Testis (tissue), 3 donors: ENCODE measurements around the gene OLA1. TPM values are rescaled to one million over a fixed set of nuclear protein-coding genes. Genes with fewer than 3 reads are reported as not detected.
A peak's percentile ranks its signal among the peaks of the same experiment; 100 is the strongest.

Source experiments
- DNase-seq: peaks from one replicate; pipeline ENCODE4 v3.0.0-alpha.2; 2019
- H3K27ac ChIP-seq, 2 donors: fragments of 200-600 bp; sonication (generic); one replicate each; pipeline ENCODE4 v1.5.1; 2019
- H3K27me3 ChIP-seq: fragments of 200-600 bp; sonication (generic); one replicate; pipeline ENCODE4 v1.5.1; 2019
- H3K36me3 ChIP-seq: fragments of 200-600 bp; sonication (generic); one replicate; pipeline ENCODE4 v1.5.1; 2017; ENCODE audit warnings: low read depth; ENCODE audit errors: missing control alignments
- H3K4me1 ChIP-seq: fragments of 200-600 bp; sonication (generic); one replicate; pipeline ENCODE4 v1.5.1; 2019
- H3K4me3 ChIP-seq, 2 donors: fragments of 200-600 bp; sonication (generic); one replicate each; pipeline ENCODE4 v1.5.1; 2017 to 2019
- H3K9me3 ChIP-seq: fragments of 200-600 bp; sonication (generic); one replicate; pipeline ENCODE4 v1.5.1; 2017
- CTCF ChIP-seq, 3 experiments: fragments of 450-650 bp in 2 of 3; fragments of 200-600 bp in 1 of 3; sonication (generic) in 1 of 3; IDR thresholded peaks; one replicate each; pipeline ENCODE4 v1.5.1; 2016 to 2019; ENCODE audit warnings: antibody characterized with exemption in 3 of 3, mild to moderate bottlenecking in 2 of 3, moderate library complexity in 1 of 3
- POLR2A ChIP-seq: fragments of 450-650 bp; IDR thresholded peaks from one replicate; pipeline ENCODE4 v1.6.1; 2017; ENCODE audit warnings: antibody characterized with exemption, mild to moderate bottlenecking, moderate library complexity
- WGBS, 2 donors: methylation state at CpG; one replicate each; pipeline ENCODE4 v1.1.5; 2018; 5-methylcytosine and 5-hydroxymethylcytosine counted together
- intact Hi-C: fragments of 100-400 bp; cut with DNase I; formaldehyde crosslinking; loops from one replicate; pipeline ENCODE4 v1.15.1; 2023; ENCODE audit warnings: low total_unique reads
- polyA plus RNA-seq: library from polyadenylated mRNA; stranded (reverse); fragments of 350-450 nt; fragmentation: Illumina TruSeq; extraction: RNeasy Lipid Tissue Mini Kit (QIAGEN cat#74804); gene quantifications from one replicate; pipeline ENCODE4 v1.2.3, GENCODE V29; 2014; ENCODE audit warnings: low read depth, low replicate concordance; ENCODE audit not compliant: insufficient read depth
- total RNA-seq, 2 donors: library from RNA; depleted of rRNA; stranded (reverse); fragments of >200 nt; gene quantifications; one replicate each; pipeline ENCODE4 v1.2.3, GENCODE V29; 2016

The OLA1 gene
- total and polyA plus RNA-seq, 3 donors from 2014 or later = 58.0 to 118 (median 63.6) TPM

GRCh38 chr2:174062934-174063333 is 185.4 kb downstream of the OLA1 start:
- no peak for TF ChIP-seq CTCF (IDR thresholded peaks at IDR 0.05)
- TF ChIP-seq POLR2A = no peak
- Histone ChIP-seq H3K27ac (peak overlapping the region; percentile 47 to 64), H3K4me1 (no peaks in the 10 kb centered on the region), H3K36me3 (no peaks in the 10 kb centered on the region), H3K9me3 (no peaks in the 10 kb centered on the region), H3K4me3 (no peak overlapping the region), H3K27me3 (no peaks in the 10 kb centered on the region)
- peak; percentile 40 for DNase-seq
- WGBS, 2 donors = 26 to 29% methylated on average over 7 of the region's 7 CpGs
- intact Hi-C loops = no loop called here

GRCh38 chr2:174059884-174060244 is 188.5 kb downstream of the OLA1 start:
- Histone ChIP-seq H3K9me3 (no peaks in the 10 kb centered on the region), H3K36me3 (no peaks in the 10 kb centered on the region), H3K27me3 (no peaks in the 10 kb centered on the region), H3K27ac (no peak overlapping the region), H3K4me1 (no peaks in the 10 kb centered on the region), H3K4me3 (no peak overlapping the region)
- WGBS, 2 donors = 91 to 92% methylated on average over 3 of the region's 3 CpGs
- TF ChIP-seq CTCF (IDR thresholded peaks at IDR 0.05) (no peak), POLR2A (no peak)
- intact Hi-C loops = no loop called here
- no peak for DNase-seq

GRCh38 chr2:174059178-174059883 is 189.0 kb downstream of the OLA1 start:
- Histone ChIP-seq H3K27ac (no peak overlapping the region), H3K36me3 (no peaks in the 10 kb centered on the region), H3K4me3 (no peak overlapping the region), H3K4me1 (no peaks in the 10 kb centered on the region), H3K27me3 (no peaks in the 10 kb centered on the region), H3K9me3 (no peaks in the 10 kb centered on the region)
- 81 to 82% methylated on average over 6 of the region's 6 CpGs for WGBS, 2 donors
- intact Hi-C loops = no loop called here
- no peak for DNase-seq
- TF ChIP-seq CTCF (IDR thresholded peaks at IDR 0.05) (no peak), POLR2A (no peak)

GRCh38 chr2:174058456-174058855 is 189.9 kb downstream of the OLA1 start:
- no peak for DNase-seq
- peaks cover 4% of the 10 kb centered on the region for H3K4me1 ChIP-seq
- H3K9me3 ChIP-seq = no peaks in the 10 kb centered on the region
- H3K4me3 ChIP-seq = no peak overlapping the region
- H3K36me3 ChIP-seq = no peaks in the 10 kb centered on the region
- intact Hi-C loops = no loop called here
- no peaks in the 10 kb centered on the region for H3K27me3 ChIP-seq
- no peak overlapping the region for H3K27ac ChIP-seq
- TF ChIP-seq CTCF (IDR thresholded peaks at IDR 0.05) = no peak
- no peak for TF ChIP-seq POLR2A
- WGBS, 2 donors = 86 to 94% methylated on average over 1 of the region's 1 CpG

GRCh38 chr2:174058026-174058425 is 190.3 kb downstream of the OLA1 start:
- Histone ChIP-seq H3K9me3 (no peaks in the 10 kb centered on the region), H3K27me3 (no peaks in the 10 kb centered on the region), H3K4me1 (peaks cover 6% of the 10 kb centered on the region), H3K36me3 (no peaks in the 10 kb centered on the region), H3K27ac (no peak overlapping the region), H3K4me3 (no peak overlapping the region)
- no peak for DNase-seq
- TF ChIP-seq CTCF (IDR thresholded peaks at IDR 0.05) = no peak
- TF ChIP-seq POLR2A = no peak
- intact Hi-C loops = no loop called here
- whole genome bisulfite sequencing, 2 donors = 60 to 68% methylated on average over 2 of the region's 2 CpGs
